Stimulated activated CD4-positive, alpha-beta T cell treated with anti-CD3 and anti-CD28 coated beads, Interleukin-12 subunit alpha, Interleukin-12 subunit beta, amount 100 ng/mL, for 24 hours (primary cell): Measurements from ENCODE around the gene BARHL2.

ENCODE experiments used
- DNase-seq, 2 experiments: peaks; one replicate each; pipeline ENCODE4 v3.0.0-alpha.2; 2020; ENCODE audit warnings: low read depth in 2 of 2

BARHL2 gene

DNA sequence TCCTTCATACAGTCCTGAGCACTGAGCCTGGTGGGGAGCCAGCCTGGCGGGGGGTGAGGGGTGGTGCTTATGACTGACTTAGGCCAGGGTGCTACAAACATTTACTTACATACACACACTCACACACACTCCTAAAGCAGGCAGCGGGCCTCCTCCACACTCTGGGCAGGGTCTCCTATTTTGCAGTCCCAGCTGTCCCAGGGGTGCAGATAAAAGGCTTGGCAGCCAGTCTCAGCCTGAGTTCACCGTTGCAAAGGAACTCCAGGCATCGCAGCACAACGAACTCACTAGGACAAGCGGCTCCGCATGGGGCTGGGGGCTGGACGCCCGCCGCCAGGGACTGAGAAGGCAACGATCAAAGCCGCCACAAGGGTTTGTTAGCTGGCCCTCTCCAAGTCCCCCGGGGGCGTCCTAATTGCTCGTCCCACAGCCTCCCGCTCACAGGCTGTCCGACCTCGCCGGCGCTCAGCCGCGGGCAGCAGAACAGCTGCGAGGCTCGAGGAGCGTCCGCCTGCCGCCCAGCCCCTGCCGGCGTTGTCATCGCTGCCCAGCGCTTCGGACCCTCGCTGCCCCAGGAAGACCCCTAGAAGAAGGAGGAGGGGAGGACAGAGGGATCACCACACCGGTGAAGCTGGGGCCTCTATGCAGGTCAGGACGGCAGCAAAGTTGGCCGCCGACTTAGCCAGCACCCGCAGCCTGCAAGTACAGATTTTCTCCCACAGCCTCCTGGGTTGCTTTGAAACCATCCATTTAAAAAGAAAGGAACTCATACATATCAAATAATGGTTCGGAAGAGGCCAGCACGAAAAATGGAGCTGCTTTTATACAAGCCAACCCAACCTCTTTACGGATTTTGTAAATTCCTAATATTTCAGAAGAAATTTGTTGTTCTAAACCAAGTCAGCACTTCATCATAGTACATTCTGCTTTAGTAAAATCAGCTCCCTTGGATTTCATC lies 6.2 kb downstream of the BARHL2 start:
- DNase-seq: no peak

GRCh38 chr1:90709535-90709934 lies 7.6 kb downstream of the BARHL2 start:
- DNase-seq: no peak

DNA sequence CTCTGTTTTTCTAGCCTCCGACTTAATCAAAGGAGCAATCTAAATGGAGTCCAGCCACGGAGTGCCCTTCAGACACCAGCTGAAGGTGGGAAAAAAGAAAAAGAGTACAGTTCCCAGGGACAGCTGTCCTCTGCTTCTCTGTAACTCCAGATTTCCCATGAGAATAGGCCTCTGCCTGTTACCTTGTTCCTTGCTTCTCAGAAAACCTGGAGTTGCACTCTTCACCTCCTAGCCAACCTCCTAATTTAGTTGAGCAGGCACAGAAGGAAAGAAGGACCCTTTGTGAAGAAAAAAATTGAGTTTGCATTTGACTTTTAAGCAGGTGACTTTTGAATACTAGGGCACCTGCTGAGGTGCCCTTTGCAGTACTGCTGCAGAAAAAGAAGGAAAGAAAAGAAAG lies 8.3 kb downstream of the BARHL2 start:
- no peak for DNase-seq

DNA sequence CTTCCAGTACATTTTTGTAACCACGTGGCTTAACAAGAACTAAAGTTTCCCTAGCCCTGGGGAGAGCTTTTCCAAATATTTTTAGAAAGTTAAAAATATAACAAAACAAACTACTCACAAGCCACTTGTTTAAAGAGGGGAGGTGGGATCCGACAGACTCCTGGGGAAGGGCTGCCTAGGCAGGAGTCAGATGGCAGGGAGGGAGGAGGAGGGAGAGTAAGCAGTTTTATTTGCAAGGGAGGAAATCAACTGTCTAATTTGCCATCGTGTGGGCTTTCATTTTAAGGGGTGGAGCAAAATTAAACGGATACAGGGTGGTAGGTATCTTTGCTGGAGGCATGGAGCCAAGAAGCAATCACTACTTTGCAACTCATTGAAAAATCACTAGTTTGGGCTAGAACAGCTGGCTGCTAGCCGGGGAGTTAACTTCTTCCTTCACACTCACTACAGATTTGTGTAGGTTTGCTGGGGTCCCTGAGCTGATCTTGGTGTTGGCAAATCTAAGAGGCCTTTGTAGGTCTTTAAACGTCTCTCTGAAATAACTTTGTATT lies 8.8 kb downstream of the BARHL2 start:
- DNase-seq: no peak

- DNase-seq: no peak
Measured at GRCh38 chr1:90707363-90707710, 9.8 kb downstream of the BARHL2 start.

- no peak for DNase-seq
Measured at GRCh38 chr1:90706437-90707362, 10.4 kb downstream of the BARHL2 start.

GRCh38 chr1:90705956-90706355 lies 11.1 kb downstream of the BARHL2 start:
- DNase-seq: no peak

GRCh38 chr1:90704817-90705216 lies 12.3 kb downstream of the BARHL2 start:
- no peak for DNase-seq

GRCh38 chr1:90694846-90695245 lies 22.3 kb downstream of the BARHL2 start:
- no peak for DNase-seq

DNA sequence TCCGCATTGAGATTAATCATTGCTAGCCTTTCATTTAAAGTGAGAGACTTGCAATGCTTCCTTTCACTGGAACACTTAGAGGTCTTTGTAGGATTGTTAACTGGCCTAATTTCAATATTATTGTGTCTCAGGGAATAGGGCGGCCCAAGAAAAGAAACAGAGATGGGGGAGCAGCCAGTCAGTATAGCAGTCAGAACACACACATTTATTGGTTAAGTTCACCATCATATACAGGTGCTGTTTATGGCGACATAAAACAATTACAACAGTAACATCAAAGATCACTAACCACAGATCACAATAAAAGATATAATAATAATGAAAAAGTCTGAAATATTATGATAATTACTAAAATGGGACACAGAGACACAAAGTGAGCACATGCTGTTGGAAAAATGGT lies 29.4 kb downstream of the BARHL2 start:
- DNase-seq: no peak

DNA sequence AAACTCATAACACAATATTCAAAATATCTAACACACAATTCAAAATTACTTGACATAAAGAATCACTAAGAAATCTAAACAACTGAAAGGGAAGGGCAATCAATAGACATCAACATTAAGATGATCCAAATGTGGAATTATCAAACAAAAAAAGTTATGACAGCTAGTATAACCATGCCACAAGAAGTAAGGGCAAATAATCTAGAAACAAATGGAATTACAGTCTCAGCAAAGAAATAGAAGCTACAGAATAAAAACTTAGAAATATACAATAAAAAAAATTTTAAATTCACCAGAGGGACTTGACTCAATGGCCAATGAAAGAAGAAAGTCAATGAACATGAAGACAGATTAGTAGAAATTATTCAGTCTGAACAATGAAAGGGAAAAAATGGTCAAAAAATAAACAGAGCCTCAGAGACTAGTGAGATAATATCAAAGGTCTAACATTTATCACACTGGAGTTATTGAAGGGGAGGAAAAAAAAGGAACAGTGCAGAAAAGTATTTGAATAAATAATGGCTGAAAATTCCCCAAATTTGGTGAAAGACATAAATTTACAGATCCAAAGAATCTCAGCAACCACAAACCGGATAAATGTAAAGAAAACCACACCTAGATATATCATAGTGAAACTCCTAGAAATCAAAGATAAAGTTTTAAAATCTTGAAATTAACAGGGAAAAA lies 41.8 kb downstream of the BARHL2 start:
- no peak for DNase-seq

GRCh38 chr1:90671741-90672140 lies 45.4 kb downstream of the BARHL2 start:
- no peak for DNase-seq

GRCh38 chr1:90671251-90671650 lies 45.9 kb downstream of the BARHL2 start:
- no peak for DNase-seq
